Uterus (tissue), 4 donors: ENCODE results near the gene COPZ1. TPM values are rescaled to one million over a fixed set of nuclear protein-coding genes. Genes with fewer than 3 reads are reported as not detected.

Source experiments
- DNase-seq, 2 donors: peaks; one replicate each; pipeline ENCODE4 v3.0.0-alpha.2; 2019 to 2020
- H3K27ac ChIP-seq, 2 donors: fragments of 200-600 bp; sonication (generic); 1 replicate in 1 of 2; 2 replicates in 1 of 2; pipeline ENCODE4 v1.5.1; 2016 to 2018
- H3K27me3 ChIP-seq, 2 donors: fragments of 200-600 bp; sonication (generic); one replicate each; pipeline ENCODE4 v1.5.1; 2018 to 2019; ENCODE audit warnings: control low read depth in 1 of 2
- H3K36me3 ChIP-seq, 2 donors: fragments of 200-600 bp; sonication (generic); one replicate each; pipeline ENCODE4 v1.5.1; 2019; ENCODE audit warnings: control low read depth in 1 of 2
- H3K4me1 ChIP-seq, 2 donors: fragments of 200-600 bp; sonication (generic); one replicate each; pipeline ENCODE4 v1.5.1; 2018 to 2019; ENCODE audit warnings: control low read depth in 1 of 2
- H3K4me3 ChIP-seq, 2 donors: fragments of 200-600 bp; sonication (generic); 1 replicate in 1 of 2; 2 replicates in 1 of 2; pipeline ENCODE4 v1.5.1; 2018 to 2019; ENCODE audit warnings: mild to moderate bottlenecking in 1 of 2
- H3K9me3 ChIP-seq, 2 donors: fragments of 200-600 bp; sonication (generic); one replicate each; pipeline ENCODE4 v1.5.1; 2019; ENCODE audit warnings: control low read depth in 1 of 2
- CTCF ChIP-seq, 4 experiments: fragments of 200-600 bp in 2 of 4; fragments of 450-650 bp in 2 of 4; sonication (generic) in 2 of 4; IDR thresholded peaks; one replicate each; pipeline ENCODE4 v1.5.1; 2016 to 2019; ENCODE audit warnings: antibody characterized with exemption in 4 of 4, mild to moderate bottlenecking in 2 of 4, moderate library complexity in 1 of 4
- POLR2A ChIP-seq, 2 donors: fragments of 450-650 bp; IDR thresholded peaks; one replicate each; pipeline ENCODE4 v1.6.1; 2016; ENCODE audit warnings: antibody characterized with exemption in 2 of 2, mild to moderate bottlenecking in 1 of 2, moderate library complexity in 1 of 2
- intact Hi-C: fragments of 100-400 bp; cut with DNase I; formaldehyde crosslinking; loops from one replicate; pipeline ENCODE4 v1.15.1; 2023; ENCODE audit warnings: low total_unique reads
- total RNA-seq, 4 donors: library from RNA; depleted of rRNA in 3 of 4; stranded (reverse); fragments of >200 nt in 3 of 4; gene quantifications; one replicate each; pipeline versions ENCODE4 v1.1.0 to v1.2.4, GENCODE V29; 2014 to 2023
- donor health status: DM: yes; HTN: yes; CAD: no.

COPZ1 gene
- 100 to 1,000 TPM in 3 of 4 donors, 10 to 100 TPM in 1; 32.3 to 141 (median 120) TPM for total RNA-seq

GRCh38 chr12:54324617-54325441, at the start of gene COPZ1:
Gene COPZ1, plus strand, starts transcription at chr12:54325131. Its CDS starts 33 bp downstream, at chr12:54325164.
- peak; percentile 93 to 98 for DNase-seq
- peak within 1 kb of the TSS; percentile 86 to 88 for H3K27ac ChIP-seq

DNA sequence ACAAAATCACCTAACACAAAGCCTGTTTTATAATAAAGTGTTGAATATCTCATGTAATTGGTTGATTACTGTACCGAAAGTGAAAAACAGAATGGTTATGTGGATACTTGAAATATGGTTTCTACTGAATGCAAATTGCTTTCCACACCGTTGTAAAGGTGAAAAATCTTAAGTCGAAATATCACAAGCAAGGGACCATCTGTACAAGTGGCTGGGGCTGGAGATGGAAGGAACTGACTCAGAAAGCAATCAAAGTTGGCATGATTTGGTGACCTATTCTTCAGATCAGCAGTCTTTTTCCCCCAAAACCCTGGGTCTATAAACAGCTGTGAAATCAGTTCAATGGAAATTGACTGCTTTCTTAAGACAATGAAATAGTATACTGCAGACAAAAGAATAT, 48.6 kb upstream of the COPZ1 start:
- H3K4me3 ChIP-seq, result no peak overlapping the region
- no peak for DNase-seq
- peaks cover 7 to 10% of the 10 kb centered on the region in 2 donors for H3K4me1 ChIP-seq
- intact Hi-C loops, result no loop called here
- H3K27ac ChIP-seq, result no peak overlapping the region
- TF ChIP-seq CTCF (IDR thresholded peaks at IDR 0.05) (no peak), POLR2A (IDR thresholded peaks at IDR 0.05) (no peak)
- no peaks in the 10 kb centered on the region for H3K36me3 ChIP-seq
- H3K27me3 ChIP-seq, result no peaks in the 10 kb centered on the region
- no peaks in the 10 kb centered on the region for H3K9me3 ChIP-seq

More at GRCh38 chr12:54324617-54325441, at the start of gene COPZ1:
- no peaks in the 10 kb centered on the region for H3K36me3 ChIP-seq
- peak within 1 kb of the TSS; percentile 75 to 86 for H3K4me3 ChIP-seq
- intact Hi-C loops, result no loop called here
- TF ChIP-seq CTCF (IDR thresholded peaks at IDR 0.05) (peak; percentile 57 to 69 (median 64)), POLR2A (IDR thresholded peaks at IDR 0.05) (peak; percentile 64 to 77)
- H3K27me3 ChIP-seq, result no peaks in the 10 kb centered on the region
- H3K9me3 ChIP-seq, result no peaks in the 10 kb centered on the region
- peaks cover 0 to 8% of the 10 kb centered on the region in 2 donors for H3K4me1 ChIP-seq

- peaks cover 10 to 15% of the 10 kb centered on the region in 2 donors for H3K4me1 ChIP-seq
- H3K9me3 ChIP-seq, result no peaks in the 10 kb centered on the region
- no peak for DNase-seq
- intact Hi-C loops, result no loop called here
- TF ChIP-seq POLR2A (IDR thresholded peaks at IDR 0.05), result no peak
- no peak for TF ChIP-seq CTCF (IDR thresholded peaks at IDR 0.05)
- no peaks in the 10 kb centered on the region for H3K27me3 ChIP-seq
- H3K27ac ChIP-seq, result peak overlapping the region in 1 of 2 donors; percentile 12
- no peaks in the 10 kb centered on the region for H3K36me3 ChIP-seq
- no peak overlapping the region for H3K4me3 ChIP-seq
These were observed 47.1 kb upstream of the COPZ1 start for GRCh38 chr12:54277823-54278276.

- Histone ChIP-seq H3K4me3 (peak overlapping the region; percentile 78 to 91), H3K9me3 (no peaks in the 10 kb centered on the region), H3K27ac (peak overlapping the region; percentile 97 to 98), H3K27me3 (no peaks in the 10 kb centered on the region), H3K36me3 (no peaks in the 10 kb centered on the region), H3K4me1 (peaks cover 19 to 23% of the 10 kb centered on the region in 2 donors)
- TF ChIP-seq POLR2A (IDR thresholded peaks at IDR 0.05) (no peak), CTCF (IDR thresholded peaks at IDR 0.05) (peak in 1 of 4 experiments; percentile 8)
- intact Hi-C loops, result no loop called here
- no peak for DNase-seq
These were observed 45.7 kb upstream of the COPZ1 start for GRCh38 chr12:54279227-54279631.
